MCF 10A (cell line): ENCODE measurements around the gene SQOR. TPM values are rescaled to one million over a fixed set of nuclear protein-coding genes. Genes with fewer than 3 reads are reported as not detected.
A peak's percentile ranks its signal among the peaks of the same experiment; 100 is the strongest.

ENCODE experiments used
- BruUV-seq: library from RNA; stranded (reverse); fragments of 400-500 nt; replicated peaks from 2 replicates; lab custom pipeline; 2021; lab: Mats Ljungman, UMichigan
- CTCF ChIA-PET: fragments of 300-600 bp; sonication (Branson Sonifier 250); formaldehyde crosslinking; extraction: SDS; loops from one replicate; lab custom pipeline; 2021; ENCODE audit warnings: antibody characterized with exemption, inconsistent platforms; lab: Yijun Ruan, JAX
- POLR2A ChIA-PET: fragments of 300-600, 350-650 bp; sonication (Branson Sonifier 250); formaldehyde crosslinking; extraction: SDS; loops from one replicate; lab custom pipeline; 2020; ENCODE audit warnings: antibody characterized with exemption, inconsistent platforms; lab: Yijun Ruan, JAX
- DNase-seq: peaks from one replicate; pipeline ENCODE4 v3.0.0-alpha.2; 2018; ENCODE audit not compliant: unreplicated experiment
- H3K27ac Mint-ChIP-seq: one replicate; pipeline ENCODE4 v1.8.0; 2022; ENCODE audit warnings: mild to moderate bottlenecking, low read depth, mixed read lengths; ENCODE audit not compliant: unreplicated experiment
- H3K27me3 Mint-ChIP-seq: one replicate; pipeline ENCODE4 v1.8.0; 2022; ENCODE audit warnings: mixed read lengths; ENCODE audit not compliant: insufficient read depth, unreplicated experiment
- H3K36me3 Mint-ChIP-seq: one replicate; pipeline ENCODE4 v1.8.0; 2022; ENCODE audit warnings: mild to moderate bottlenecking, moderate library complexity, mixed read lengths; ENCODE audit not compliant: insufficient read depth, unreplicated experiment
- H3K4me1 Mint-ChIP-seq: one replicate; pipeline ENCODE4 v1.8.0; 2022; ENCODE audit warnings: mixed read lengths; ENCODE audit not compliant: insufficient read depth, unreplicated experiment
- H3K4me3 Mint-ChIP-seq: one replicate; pipeline ENCODE4 v1.8.0; 2022; ENCODE audit warnings: mild to moderate bottlenecking, moderate library complexity, mixed read lengths; ENCODE audit not compliant: unreplicated experiment
- H3K9me3 Mint-ChIP-seq: one replicate; pipeline ENCODE4 v1.8.0; 2022; ENCODE audit warnings: mixed read lengths; ENCODE audit not compliant: unreplicated experiment
- intact Hi-C: fragments of 100-400 bp; cut with micrococcal nuclease; formaldehyde crosslinking; loops from 2 replicates; pipeline ENCODE4 v1.14.1; 2022
- total RNA-seq: library from RNA; stranded (reverse); gene quantifications from 2 replicates; pipeline ENCODE4 v1.2.3, GENCODE V29; 2022
- TF ChIP-seq, protein P1 (sequence below): fragments of 200-600 bp; IDR thresholded peaks from one replicate; pipeline ENCODE4 v1.8.0; 2022; ENCODE audit warnings: antibody characterized with exemption, mild to moderate bottlenecking; ENCODE audit not compliant: unreplicated experiment

The SQOR gene
- total RNA-seq, 1 experiment from 2014 or later, result 75.0 TPM

DNA sequence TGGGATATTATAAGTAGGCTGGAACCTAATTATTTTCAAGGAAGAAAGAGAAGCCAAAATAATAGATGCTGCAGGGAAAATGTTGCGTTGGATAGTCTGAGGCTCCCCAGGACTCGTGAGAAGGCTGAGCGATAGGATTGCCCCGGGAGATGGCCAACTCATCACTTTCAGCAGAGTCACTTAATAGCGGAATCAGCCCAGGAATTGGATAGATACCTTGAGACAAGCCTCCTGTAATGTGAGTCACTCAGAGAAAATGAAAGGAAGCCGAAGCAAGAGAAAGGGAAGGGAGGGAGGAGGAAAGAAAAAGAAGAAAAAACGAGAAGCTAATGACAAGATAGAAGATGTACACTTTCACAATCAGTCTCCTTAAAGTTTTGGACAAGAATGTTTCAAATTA lies 94.3 kb downstream of the SQOR start:
- Mint-ChIP-seq H3K9me3 (no peaks in the 10 kb centered on the region), H3K27ac (no peak overlapping the region), H3K4me3 (peak overlapping the region; percentile 37), H3K27me3 (no peaks in the 10 kb centered on the region), H3K36me3 (no peaks in the 10 kb centered on the region), H3K4me1 (peaks cover 15% of the 10 kb centered on the region)
- TF ChIP-seq, protein P1, sequence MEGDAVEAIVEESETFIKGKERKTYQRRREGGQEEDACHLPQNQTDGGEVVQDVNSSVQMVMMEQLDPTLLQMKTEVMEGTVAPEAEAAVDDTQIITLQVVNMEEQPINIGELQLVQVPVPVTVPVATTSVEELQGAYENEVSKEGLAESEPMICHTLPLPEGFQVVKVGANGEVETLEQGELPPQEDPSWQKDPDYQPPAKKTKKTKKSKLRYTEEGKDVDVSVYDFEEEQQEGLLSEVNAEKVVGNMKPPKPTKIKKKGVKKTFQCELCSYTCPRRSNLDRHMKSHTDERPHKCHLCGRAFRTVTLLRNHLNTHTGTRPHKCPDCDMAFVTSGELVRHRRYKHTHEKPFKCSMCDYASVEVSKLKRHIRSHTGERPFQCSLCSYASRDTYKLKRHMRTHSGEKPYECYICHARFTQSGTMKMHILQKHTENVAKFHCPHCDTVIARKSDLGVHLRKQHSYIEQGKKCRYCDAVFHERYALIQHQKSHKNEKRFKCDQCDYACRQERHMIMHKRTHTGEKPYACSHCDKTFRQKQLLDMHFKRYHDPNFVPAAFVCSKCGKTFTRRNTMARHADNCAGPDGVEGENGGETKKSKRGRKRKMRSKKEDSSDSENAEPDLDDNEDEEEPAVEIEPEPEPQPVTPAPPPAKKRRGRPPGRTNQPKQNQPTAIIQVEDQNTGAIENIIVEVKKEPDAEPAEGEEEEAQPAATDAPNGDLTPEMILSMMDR, result no peak
- CTCF ChIA-PET, result interaction anchor here (0.5 kb wide), 1 partner anchor 59 kb away, joined by 3 read pairs; no protein-coding TSS in a partner anchor
- no TSS peak for BruUV-seq
- intact Hi-C loops, result no loop called here
- DNase-seq, result peak; percentile 31
- POLR2A ChIA-PET, result interaction anchor here (1.1 kb wide), 1 partner anchor 17 kb away, joined by 4 read pairs; no protein-coding TSS in a partner anchor

DNA sequence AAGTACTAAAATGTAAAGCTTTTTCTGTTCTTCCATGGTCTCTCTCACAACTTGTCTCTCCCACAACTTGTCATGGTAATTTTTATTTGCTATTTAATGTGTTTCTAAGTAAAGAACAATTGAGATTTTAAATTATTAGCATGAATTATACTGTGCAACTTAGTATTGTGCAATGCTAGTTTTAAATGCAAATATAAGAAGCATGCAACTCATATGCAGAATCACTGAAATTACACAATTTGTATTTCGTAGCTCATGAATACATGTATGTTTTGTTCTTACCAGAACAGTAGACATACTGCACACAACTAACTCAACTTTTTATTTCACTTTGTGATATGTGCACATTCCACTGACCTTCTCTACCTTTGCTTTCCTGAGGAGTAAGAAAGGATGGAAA lies 96.5 kb downstream of the SQOR start:
- TF ChIP-seq, protein P1, result no peak
- Mint-ChIP-seq H3K9me3 (no peaks in the 10 kb centered on the region), H3K27me3 (no peaks in the 10 kb centered on the region), H3K4me1 (peaks cover 15% of the 10 kb centered on the region), H3K27ac (no peak overlapping the region), H3K4me3 (no peak overlapping the region), H3K36me3 (no peaks in the 10 kb centered on the region)
- no peak for DNase-seq
- intact Hi-C loops, result no loop called here
- POLR2A ChIA-PET, result no interaction called here
- CTCF ChIA-PET, result interaction anchor here (0.6 to 2.5 kb wide), 6 partner anchors 16 to 769 kb away, joined by 3 to 13 read pairs (median 4); no protein-coding TSS in a partner anchor
- no TSS peak for BruUV-seq

DNA sequence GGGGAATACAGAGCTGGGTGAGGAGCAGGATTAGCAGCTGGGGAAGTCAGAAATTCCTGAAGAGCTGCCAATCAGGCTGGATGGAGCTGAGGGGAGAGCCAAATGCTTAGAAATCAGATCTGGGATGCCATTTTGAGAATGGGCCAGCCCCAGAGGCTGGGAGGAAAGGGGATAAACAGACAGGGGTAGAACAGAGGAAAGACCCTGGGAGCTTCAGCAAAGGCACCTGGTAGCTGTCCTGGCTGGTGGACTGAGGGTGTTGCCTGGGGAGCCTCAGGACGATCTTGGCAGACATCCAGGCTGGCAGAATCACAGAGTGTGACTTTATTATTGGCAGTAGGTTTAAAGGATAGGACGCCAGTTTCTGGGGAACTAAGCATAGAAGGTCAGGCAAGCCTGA lies 97.8 kb downstream of the SQOR start:
- POLR2A ChIA-PET, result no interaction called here
- intact Hi-C loops, result no loop called here
- H3K4me3 Mint-ChIP-seq, result no peak overlapping the region
- no peak overlapping the region for H3K27ac Mint-ChIP-seq
- TF ChIP-seq, protein P1, result no peak
- DNase-seq, result peak; percentile 29
- BruUV-seq, result no TSS peak
- no peaks in the 10 kb centered on the region for H3K9me3 Mint-ChIP-seq
- no peaks in the 10 kb centered on the region for H3K36me3 Mint-ChIP-seq
- CTCF ChIA-PET, result interaction anchor here (0.8 to 2.5 kb wide), 6 partner anchors 10 to 1596 kb away, joined by 3 to 13 read pairs (median 4); no protein-coding TSS in a partner anchor
- H3K4me1 Mint-ChIP-seq, result peaks cover 15% of the 10 kb centered on the region
- H3K27me3 Mint-ChIP-seq, result no peaks in the 10 kb centered on the region

DNA sequence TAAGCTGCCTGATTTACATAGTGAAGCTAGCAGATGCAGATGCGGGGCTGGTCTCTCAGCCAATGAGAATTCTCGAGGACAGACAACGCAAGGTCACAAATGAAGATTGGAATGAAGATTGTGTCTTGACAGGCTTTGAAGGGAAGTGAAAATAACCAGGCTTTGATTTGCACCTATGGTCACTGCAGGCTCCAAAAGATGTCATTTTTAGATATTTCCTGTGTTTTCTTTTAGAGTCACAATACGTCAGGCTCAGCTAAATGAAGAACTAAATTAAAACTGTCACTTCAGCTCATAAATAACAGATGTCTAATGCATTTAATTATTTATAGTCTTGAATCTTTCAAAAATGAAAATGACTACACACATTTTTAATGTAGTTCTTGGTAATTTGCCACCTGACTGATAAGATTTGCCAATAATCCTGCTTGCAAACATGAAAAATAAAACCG lies 99.5 kb downstream of the SQOR start:
- no TSS peak for BruUV-seq

More for the DNA sequence above, 99.5 kb downstream of the SQOR start:
- ChIA-PET POLR2A (no interaction called here), CTCF (no interaction called here)
- Mint-ChIP-seq H3K4me1 (peaks cover 10% of the 10 kb centered on the region), H3K9me3 (no peaks in the 10 kb centered on the region), H3K27me3 (peaks cover 11% of the 10 kb centered on the region), H3K4me3 (no peak overlapping the region), H3K27ac (no peak overlapping the region), H3K36me3 (no peaks in the 10 kb centered on the region)
- intact Hi-C loops, result no loop called here
- TF ChIP-seq, protein P1, result no peak
- no peak for DNase-seq

Other genes with a start within 250 kb of the SQOR start
- 3.4 and 3.8 TPM in 2 replicates for gene SLC30A4, start 112.3 kb upstream of the SQOR start, total RNA-seq
- gene BLOC1S6, start 47.6 kb upstream of the SQOR start, total RNA-seq, result 54.6 and 68.5 TPM in 2 replicates